Heart left ventricle (tissue), 13 donors: Measurements from ENCODE around the gene CTPS1.

Source experiments
- POLR2A ChIP-seq, 2 donors: fragments of 450-650 bp; IDR thresholded peaks; one replicate each; pipeline ENCODE4 v1.6.1; 2017; ENCODE audit warnings: antibody characterized with exemption in 2 of 2, mild to moderate bottlenecking in 2 of 2, moderate library complexity in 2 of 2
- TF ChIP-seq, protein P1 (sequence below), 12 donors: fragments of 200-600 bp; sonication (generic) in 4 of 12; IDR thresholded peaks; one replicate each; pipeline versions ENCODE4 v1.5.0 to v1.8.0; 2018 to 2022; ENCODE audit warnings: antibody characterized with exemption in 12 of 12, mild to moderate bottlenecking in 5 of 12
- donor health status: ischemic (EF 13 %, LVEDD 7.1; RV severe dilation, severe dysfunction).
- donor health status: DM: no; HTN: yes; CAD: no.
- donor health status: DM: no; HTN: no; CAD: no.
- donor health status: ischemic (EF 25% LVEDD 6.9; RV normal size, moderate dysfunction).
- donor health status: ischemic (EF 25% LVEDD 5.7; RV mildly dilated, moderate dysfunction).
- donor health status: ischemic (EF 35%, LVEDD 5.7; RV mildly dilated, moderate dysfunction).
- donor health status: nonischemic (EF 11% LVEDD 7.7; RV severe dilation, severe dysfunction).
- donor health status: DM: yes; HTN: yes; CAD: no.
- donor health status: PGD.
- donor health status: ischemic (EF 29% LVEDD 5.4; RV normal size, mild dysfunction).
- donor health status: nonischemic (EF 23%, LVEDD 6.1; RV moderate dilation, normal function).

DNA sequence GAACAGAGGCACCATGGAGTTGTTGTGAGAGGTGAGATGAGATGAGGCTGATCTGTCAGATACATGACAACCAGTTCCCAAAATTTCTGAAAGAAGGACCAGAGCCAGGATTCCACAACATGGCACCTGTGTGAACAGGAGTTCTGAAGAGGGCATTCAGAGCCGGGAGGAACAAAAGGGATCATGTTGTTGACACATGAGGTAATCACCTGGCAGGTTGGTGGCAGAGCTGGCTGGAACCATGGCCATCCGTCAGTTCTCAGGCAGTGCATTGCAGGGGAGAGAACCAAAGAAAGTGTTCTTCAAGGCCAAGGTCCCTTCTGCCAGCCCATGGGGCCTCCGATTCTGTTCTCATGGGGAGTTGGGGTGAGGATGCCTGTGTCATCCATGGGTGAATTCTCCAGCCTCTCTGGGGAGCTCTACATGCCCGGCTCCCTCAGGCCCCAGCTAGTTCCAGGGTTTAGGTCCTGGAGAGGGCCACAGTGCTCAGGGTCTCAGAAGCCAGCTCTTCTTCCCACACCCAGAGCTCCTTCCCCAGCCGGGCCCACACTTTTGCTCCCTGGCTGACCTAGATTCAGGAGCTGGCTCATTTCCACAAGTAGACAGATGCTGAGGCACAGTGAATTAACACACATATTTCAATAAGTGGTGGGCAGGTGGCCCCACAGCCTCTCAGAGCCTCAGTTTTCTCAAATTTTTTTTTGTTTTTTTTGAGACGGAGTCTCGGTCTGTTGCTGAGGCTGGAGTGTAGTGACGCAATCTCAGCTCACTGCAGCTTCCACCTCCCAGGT is 49.1 kb upstream of the CTPS1 start:
- no peak for TF ChIP-seq POLR2A (IDR thresholded peaks at IDR 0.05)
- TF ChIP-seq, protein P1, sequence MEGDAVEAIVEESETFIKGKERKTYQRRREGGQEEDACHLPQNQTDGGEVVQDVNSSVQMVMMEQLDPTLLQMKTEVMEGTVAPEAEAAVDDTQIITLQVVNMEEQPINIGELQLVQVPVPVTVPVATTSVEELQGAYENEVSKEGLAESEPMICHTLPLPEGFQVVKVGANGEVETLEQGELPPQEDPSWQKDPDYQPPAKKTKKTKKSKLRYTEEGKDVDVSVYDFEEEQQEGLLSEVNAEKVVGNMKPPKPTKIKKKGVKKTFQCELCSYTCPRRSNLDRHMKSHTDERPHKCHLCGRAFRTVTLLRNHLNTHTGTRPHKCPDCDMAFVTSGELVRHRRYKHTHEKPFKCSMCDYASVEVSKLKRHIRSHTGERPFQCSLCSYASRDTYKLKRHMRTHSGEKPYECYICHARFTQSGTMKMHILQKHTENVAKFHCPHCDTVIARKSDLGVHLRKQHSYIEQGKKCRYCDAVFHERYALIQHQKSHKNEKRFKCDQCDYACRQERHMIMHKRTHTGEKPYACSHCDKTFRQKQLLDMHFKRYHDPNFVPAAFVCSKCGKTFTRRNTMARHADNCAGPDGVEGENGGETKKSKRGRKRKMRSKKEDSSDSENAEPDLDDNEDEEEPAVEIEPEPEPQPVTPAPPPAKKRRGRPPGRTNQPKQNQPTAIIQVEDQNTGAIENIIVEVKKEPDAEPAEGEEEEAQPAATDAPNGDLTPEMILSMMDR (IDR thresholded peaks at IDR 0.05): no peak
